GM12878 (cell line): ENCODE measurements around the gene KIFC1. TPM values are rescaled to one million over a fixed set of nuclear protein-coding genes. Genes with fewer than 3 reads are reported as not detected.

ENCODE experiments used
- ATAC-seq: fragments of 200-7000 bp; cut with Tn5 transposase; 3 replicates; pipeline ENCODE4 v1.9.1; 2020; ENCODE audit warnings: mild to moderate bottlenecking, moderate library complexity
- BruUV-seq: library from RNA; stranded (reverse); fragments of 400-500 nt; replicated peaks from 2 replicates; lab custom pipeline; 2021; lab: Mats Ljungman, UMichigan
- CTCF ChIA-PET: fragments of 300-600 bp; sonication (Branson Sonifier 250); formaldehyde crosslinking; extraction: SDS; loops from one replicate; lab custom pipeline; 2021; ENCODE audit warnings: inconsistent platforms; lab: Yijun Ruan, JAX
- POLR2A ChIA-PET: fragments of 350-600 bp; formaldehyde crosslinking; extraction: SDS; loops from one replicate; lab custom pipeline; 2021; ENCODE audit warnings: inconsistent platforms; lab: Charles Lee
- RAD21 ChIA-PET: fragments of 300-600 bp; sonication (Branson Sonifier 250); formaldehyde crosslinking; loops from one replicate; lab custom pipeline; 2023; ENCODE audit warnings: antibody characterized with exemption; ENCODE audit not compliant: unreplicated experiment; lab: Charles Lee
- SMC1A ChIA-PET: fragments of 300-600 bp; sonication (Branson Sonifier 250); formaldehyde crosslinking; loops from one replicate; lab custom pipeline; 2023; ENCODE audit not compliant: unreplicated experiment, uncharacterized antibody; lab: Charles Lee
- DNase-seq: peaks from one replicate; pipeline ENCODE4 v3.0.0-alpha.2; 2011; ENCODE audit warnings: low read depth, low spot score
- FAIRE-seq: peaks from 3 replicates; lab custom pipeline; 2011; peaks lifted over from hg19 to GRCh38; lab: Jason Lieb, UNC
- H2AFZ ChIP-seq: 2 replicates; pipeline ENCODE4 v1.6.0; 2011; ENCODE audit warnings: low read depth, low read length, control low read depth; ENCODE audit not compliant: control insufficient read depth
- H3K27ac ChIP-seq: 2 replicates; pipeline ENCODE4 v1.5.1; 2011; ENCODE audit warnings: control low read depth; ENCODE audit not compliant: control insufficient read depth, insufficient read depth
- H3K27me3 ChIP-seq, 2 experiments: replicated peaks in 1 of 2; 2 replicates each; pipeline versions ENCODE4 v1.6.0 to v1.6.1; 2011; ENCODE audit warnings: low read length in 1 of 2; ENCODE audit not compliant: control insufficient read depth in 2 of 2, insufficient read depth in 2 of 2
- H3K36me3 ChIP-seq, 2 experiments: 2 replicates each; pipeline ENCODE4 v1.5.1; 2011; ENCODE audit warnings: low read length in 1 of 2; ENCODE audit not compliant: control insufficient read depth in 2 of 2, insufficient read depth in 2 of 2
- H3K4me1 ChIP-seq: 2 replicates; pipeline ENCODE4 v1.6.1; 2011; ENCODE audit warnings: mild to moderate bottlenecking, low read length, moderate library complexity, mixed read lengths; ENCODE audit not compliant: control insufficient read depth, insufficient read depth
- H3K4me2 ChIP-seq: 2 replicates; pipeline ENCODE4 v1.6.0; 2011; ENCODE audit warnings: control low read depth; ENCODE audit not compliant: control insufficient read depth, insufficient read depth
- H3K4me3 ChIP-seq: fragments of 200-600 bp; sonication (generic); 2 replicates; pipeline ENCODE4 v1.5.1; 2016
- H3K79me2 ChIP-seq: 2 replicates; pipeline ENCODE4 v1.6.0; 2011; ENCODE audit warnings: low read length; ENCODE audit not compliant: control insufficient read depth, insufficient read depth
- H3K9ac ChIP-seq: 2 replicates; pipeline ENCODE4 v1.8.0; 2011; ENCODE audit warnings: low read length, control low read depth, mixed read lengths; ENCODE audit not compliant: control insufficient read depth, insufficient read depth
- H3K9me3 ChIP-seq: replicated peaks from 3 replicates; pipeline ENCODE4 v1.5.1; 2011; ENCODE audit warnings: mild to moderate bottlenecking, low read length; ENCODE audit not compliant: control insufficient read depth, insufficient read depth
- H4K20me1 ChIP-seq: 2 replicates; pipeline ENCODE4 v1.6.0; 2011; ENCODE audit not compliant: control insufficient read depth, insufficient read depth
- NFYA ChIP-seq: IDR thresholded peaks from 2 replicates; pipeline ENCODE4 v1.6.1; 2011; ENCODE audit warnings: low read depth, mild to moderate bottlenecking, low read length, improper control_type of control experiment, borderline replicate concordance
- PAX5 ChIP-seq: IDR thresholded peaks from 2 replicates; pipeline ENCODE4 v1.6.1; 2011; ENCODE audit warnings: low read depth, low read length, borderline replicate concordance
- PAX8 ChIP-seq: fragments of 450-650 bp; IDR thresholded peaks from 2 replicates; pipeline ENCODE4 v1.6.1; 2017; ENCODE audit warnings: mild to moderate bottlenecking, moderate library complexity
- STAT3 ChIP-seq: IDR thresholded peaks from 2 replicates; pipeline ENCODE4 v1.6.1; 2011; ENCODE audit warnings: low read depth, low read length, improper control_type of control experiment
- WGBS: methylation state at CpG from one replicate; pipeline ENCODE4 v1.1.6; 2016; ENCODE audit warnings: low lambda C conversion rate; ENCODE audit not compliant: insufficient replicate concordance, insufficient coverage; ENCODE audit errors: missing lambda C conversion rate; 5-methylcytosine and 5-hydroxymethylcytosine counted together
- in situ Hi-C: fragments of 300-500 bp; cut with MboI; formaldehyde crosslinking; loops from 9 replicates; pipeline ENCODE4 v1.14.3; 2018; ENCODE audit warnings: mixed read lengths
- intact Hi-C: fragments of 100-400 bp; cut with micrococcal nuclease; formaldehyde crosslinking; loops from one replicate; pipeline ENCODE4 v1.14.2; 2022; ENCODE audit not compliant: unreplicated experiment
- polyA plus RNA-seq, 11 experiments: library from polyadenylated mRNA; depleted of rRNA in 4 of 11; unstranded in 6 of 11; stranded (reverse) in 5 of 11; fragments of >200 nt; fragmentation: Nextera tagmentation in 4 of 11; fragmentation: Illumina TruSeq in 1 of 11; extraction: Ambion mirVana in 4 of 11; extraction: Trizol in 1 of 11; gene quantifications; 1 replicate in 1 of 11; 2 replicates in 10 of 11; pipeline versions ENCODE4 v1.2.1 to v1.2.3, GENCODE V29; 2011 to 2016; ENCODE audit warnings: inconsistent platforms in 2 of 11, missing spikeins in 2 of 11, low read depth in 1 of 11
- total RNA-seq, 4 experiments: library from RNA; depleted of rRNA in 3 of 4; stranded (reverse); fragments of >200 nt in 3 of 4; fragmentation: Illumina TruSeq in 1 of 4; extraction: Trizol in 1 of 4; gene quantifications; 2 replicates each; pipeline versions ENCODE4 v1.2.1 to v1.2.3, GENCODE V29; 2013 to 2021
- TF ChIP-seq, protein P1 (sequence below): fragments of 450-650 bp; formaldehyde crosslinking; IDR thresholded peaks from 2 replicates; pipeline ENCODE4 v1.5.0; 2022; ENCODE audit warnings: mild to moderate bottlenecking, missing genetic modification characterization
- TF ChIP-seq, protein P2 (sequence below), 3 experiments: IDR thresholded peaks in 2 of 3; conservative IDR thresholded peaks in 1 of 3; 2 replicates each; pipeline ENCODE4 v1.5.1; 2011; ENCODE audit warnings: low read depth in 3 of 3, low read length in 3 of 3, mild to moderate bottlenecking in 3 of 3, control low read depth in 2 of 3, moderate library complexity in 2 of 3, inconsistent platforms in 1 of 3, mixed read lengths in 1 of 3; ENCODE audit not compliant: control insufficient read depth in 2 of 3, insufficient read depth in 1 of 3; ENCODE audit errors: extremely low read depth in 1 of 3

The KIFC1 gene
- total and polyA plus RNA-seq, 10 of the 15 experiments (the other 5 are each of a cell fraction or from before 2014, with no cell fraction given): 1.8 to 87.4 (median 54.4) TPM

DNA sequence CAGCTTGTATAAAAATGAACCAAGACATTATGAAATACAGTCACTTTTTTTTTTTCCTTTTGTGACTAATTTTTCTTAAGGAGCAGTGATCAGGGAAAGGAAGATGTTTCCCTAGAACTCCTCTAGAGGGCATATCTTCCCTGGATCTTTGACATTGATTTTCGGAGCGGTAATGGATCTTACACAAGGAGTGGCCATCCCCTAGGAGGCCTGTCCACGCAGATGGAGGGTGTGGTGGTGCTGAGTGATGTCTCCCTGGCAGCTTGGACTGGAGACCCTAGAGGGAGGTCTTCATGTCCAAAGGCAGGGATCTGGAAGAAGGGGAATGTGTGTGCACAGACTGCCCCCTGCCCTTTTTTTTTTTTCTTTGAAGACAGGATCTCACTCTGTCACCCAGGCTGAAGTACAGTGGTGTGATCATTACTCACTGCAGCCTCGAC lies 7.0 kb upstream of the KIFC1 start:
- BruUV-seq: no TSS peak
- Histone ChIP-seq H3K4me3 (no peak overlapping the region), H3K4me1 (no peaks in the 10 kb centered on the region), H3K27ac (no peak overlapping the region), H3K79me2 (no peaks in the 10 kb centered on the region), H3K27me3 (no peaks in the 10 kb centered on the region), H3K36me3 (no peaks in the 10 kb centered on the region), H2AFZ (no peak overlapping the region)
- DNase-seq (no peak), FAIRE-seq (no peak), ATAC-seq (no peak)
- POLR2A ChIA-PET: no interaction called here
- SMC1A ChIA-PET: no interaction called here
- in situ Hi-C loops: no loop called here
- WGBS: 53% methylated on average over 4 of the region's 4 CpGs
- RAD21 ChIA-PET: no interaction called here
- CTCF ChIA-PET: no interaction called here
- TF ChIP-seq PAX8 (no peak), NFYA (no peak), STAT3 (no peak), PAX5 (no peak)
- TF ChIP-seq, protein P1, sequence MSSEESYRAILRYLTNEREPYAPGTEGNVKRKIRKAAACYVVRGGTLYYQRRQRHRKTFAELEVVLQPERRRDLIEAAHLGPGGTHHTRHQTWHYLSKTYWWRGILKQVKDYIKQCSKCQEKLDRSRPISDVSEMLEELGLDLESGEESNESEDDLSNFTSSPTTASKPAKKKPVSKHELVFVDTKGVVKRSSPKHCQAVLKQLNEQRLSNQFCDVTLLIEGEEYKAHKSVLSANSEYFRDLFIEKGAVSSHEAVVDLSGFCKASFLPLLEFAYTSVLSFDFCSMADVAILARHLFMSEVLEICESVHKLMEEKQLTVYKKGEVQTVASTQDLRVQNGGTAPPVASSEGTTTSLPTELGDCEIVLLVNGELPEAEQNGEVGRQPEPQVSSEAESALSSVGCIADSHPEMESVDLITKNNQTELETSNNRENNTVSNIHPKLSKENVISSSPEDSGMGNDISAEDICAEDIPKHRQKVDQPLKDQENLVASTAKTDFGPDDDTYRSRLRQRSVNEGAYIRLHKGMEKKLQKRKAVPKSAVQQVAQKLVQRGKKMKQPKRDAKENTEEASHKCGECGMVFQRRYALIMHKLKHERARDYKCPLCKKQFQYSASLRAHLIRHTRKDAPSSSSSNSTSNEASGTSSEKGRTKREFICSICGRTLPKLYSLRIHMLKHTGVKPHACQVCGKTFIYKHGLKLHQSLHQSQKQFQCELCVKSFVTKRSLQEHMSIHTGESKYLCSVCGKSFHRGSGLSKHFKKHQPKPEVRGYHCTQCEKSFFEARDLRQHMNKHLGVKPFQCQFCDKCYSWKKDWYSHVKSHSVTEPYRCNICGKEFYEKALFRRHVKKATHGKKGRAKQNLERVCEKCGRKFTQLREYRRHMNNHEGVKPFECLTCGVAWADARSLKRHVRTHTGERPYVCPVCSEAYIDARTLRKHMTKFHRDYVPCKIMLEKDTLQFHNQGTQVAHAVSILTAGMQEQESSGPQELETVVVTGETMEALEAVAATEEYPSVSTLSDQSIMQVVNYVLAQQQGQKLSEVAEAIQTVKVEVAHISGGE (CRISPR knock-in tag): no peak
- TF ChIP-seq, protein P2, sequence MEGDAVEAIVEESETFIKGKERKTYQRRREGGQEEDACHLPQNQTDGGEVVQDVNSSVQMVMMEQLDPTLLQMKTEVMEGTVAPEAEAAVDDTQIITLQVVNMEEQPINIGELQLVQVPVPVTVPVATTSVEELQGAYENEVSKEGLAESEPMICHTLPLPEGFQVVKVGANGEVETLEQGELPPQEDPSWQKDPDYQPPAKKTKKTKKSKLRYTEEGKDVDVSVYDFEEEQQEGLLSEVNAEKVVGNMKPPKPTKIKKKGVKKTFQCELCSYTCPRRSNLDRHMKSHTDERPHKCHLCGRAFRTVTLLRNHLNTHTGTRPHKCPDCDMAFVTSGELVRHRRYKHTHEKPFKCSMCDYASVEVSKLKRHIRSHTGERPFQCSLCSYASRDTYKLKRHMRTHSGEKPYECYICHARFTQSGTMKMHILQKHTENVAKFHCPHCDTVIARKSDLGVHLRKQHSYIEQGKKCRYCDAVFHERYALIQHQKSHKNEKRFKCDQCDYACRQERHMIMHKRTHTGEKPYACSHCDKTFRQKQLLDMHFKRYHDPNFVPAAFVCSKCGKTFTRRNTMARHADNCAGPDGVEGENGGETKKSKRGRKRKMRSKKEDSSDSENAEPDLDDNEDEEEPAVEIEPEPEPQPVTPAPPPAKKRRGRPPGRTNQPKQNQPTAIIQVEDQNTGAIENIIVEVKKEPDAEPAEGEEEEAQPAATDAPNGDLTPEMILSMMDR (IDR thresholded peaks at IDR 0.05 in 2 of 3, conservative IDR thresholded peaks at IDR 0.05 in 1 of 3; ENCODE audit: control insufficient read depth in 2 of 3, extremely low read depth in 1 of 3, insufficient read depth in 1 of 3, low read depth in 3 of 3, low read length in 3 of 3): no peak
- TF ChIP-seq, all 136 proteins: peak for 0
- Histone ChIP-seq H3K4me2 (no peak overlapping the region), H3K9me3 (no peaks in the 10 kb centered on the region), H4K20me1 (no peaks in the 10 kb centered on the region), H3K9ac (no peak overlapping the region)
- intact Hi-C loops: no loop called here
